Tibial nerve (tissue), 3 donors: ENCODE data around the gene RIPK1.

Experiments used
- CTCF ChIP-seq, 5 experiments: fragments of 200-600 bp in 3 of 5; fragments of 450-650 bp in 2 of 5; sonication (generic) in 3 of 5; IDR thresholded peaks; one replicate each; pipeline ENCODE4 v1.5.1; 2016 to 2019; ENCODE audit warnings: antibody characterized with exemption in 5 of 5, mild to moderate bottlenecking in 3 of 5, moderate library complexity in 2 of 5
- POLR2A ChIP-seq, 2 donors: fragments of 450-650 bp; IDR thresholded peaks; one replicate each; pipeline ENCODE4 v1.6.1; 2017; ENCODE audit warnings: antibody characterized with exemption in 2 of 2, mild to moderate bottlenecking in 2 of 2, moderate library complexity in 2 of 2

GRCh38 chr6:3026791-3027626 is 41.3 kb upstream of the RIPK1 start:
- TF ChIP-seq CTCF (IDR thresholded peaks at IDR 0.05) (no peak), POLR2A (IDR thresholded peaks at IDR 0.05) (no peak)
